NCI-H1092 treated with DMSO at 0.1 percent for 48 hours (cell line): ENCODE data around the gene TUBB3.
A peak's percentile ranks its signal among the peaks of the same experiment; 100 is the strongest.
"Not testable (repeated sequence)": the region's sequence is repeated elsewhere in the genome, so short reads cannot be mapped to it uniquely, and the experiment has no call there.

Source experiments
- DNase-seq: peaks from one replicate; lab custom pipeline; 2025; lab: John Stamatoyannopoulos, UW

Gene TUBB3

DNA sequence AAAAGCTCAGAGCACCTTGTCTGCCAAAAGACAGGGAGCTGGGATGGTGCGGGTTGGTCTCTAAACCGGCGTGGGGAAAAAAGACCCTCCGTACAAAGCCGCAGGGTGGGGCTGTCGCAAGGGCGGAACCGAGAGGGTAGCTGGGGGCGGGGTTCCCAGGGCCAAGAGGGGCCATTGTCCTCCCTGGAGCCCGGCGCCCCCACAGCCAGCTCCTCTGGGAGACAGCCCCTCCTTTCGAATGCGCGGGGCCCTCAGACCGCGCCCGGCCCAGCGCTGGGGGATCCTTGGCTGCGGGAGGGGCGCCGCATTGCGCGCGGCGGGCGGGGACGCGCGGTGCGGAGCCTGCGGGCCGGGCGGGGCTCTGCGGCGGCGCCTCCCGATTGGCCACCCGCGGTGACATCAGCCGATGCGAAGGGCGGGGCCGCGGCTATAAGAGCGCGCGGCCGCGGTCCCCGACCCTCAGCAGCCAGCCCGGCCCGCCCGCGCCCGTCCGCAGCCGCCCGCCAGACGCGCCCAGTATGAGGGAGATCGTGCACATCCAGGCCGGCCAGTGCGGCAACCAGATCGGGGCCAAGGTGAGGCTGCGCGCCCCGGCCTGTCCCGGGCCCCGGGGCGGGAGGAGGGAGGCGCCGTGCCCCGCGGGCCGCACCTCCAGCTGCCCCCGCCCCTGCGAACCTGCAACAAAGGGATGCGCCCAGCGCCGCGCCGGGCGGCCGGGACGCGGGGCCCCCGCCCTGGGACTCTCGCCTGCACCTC, at the start of gene TUBB3:
Gene TUBB3, plus strand, starts transcription at position 459 of the 756 bp plus-strand sequence. Its CDS starts 60 bp downstream, at position 519.
- DNase-seq, result peak; percentile 88

DNA sequence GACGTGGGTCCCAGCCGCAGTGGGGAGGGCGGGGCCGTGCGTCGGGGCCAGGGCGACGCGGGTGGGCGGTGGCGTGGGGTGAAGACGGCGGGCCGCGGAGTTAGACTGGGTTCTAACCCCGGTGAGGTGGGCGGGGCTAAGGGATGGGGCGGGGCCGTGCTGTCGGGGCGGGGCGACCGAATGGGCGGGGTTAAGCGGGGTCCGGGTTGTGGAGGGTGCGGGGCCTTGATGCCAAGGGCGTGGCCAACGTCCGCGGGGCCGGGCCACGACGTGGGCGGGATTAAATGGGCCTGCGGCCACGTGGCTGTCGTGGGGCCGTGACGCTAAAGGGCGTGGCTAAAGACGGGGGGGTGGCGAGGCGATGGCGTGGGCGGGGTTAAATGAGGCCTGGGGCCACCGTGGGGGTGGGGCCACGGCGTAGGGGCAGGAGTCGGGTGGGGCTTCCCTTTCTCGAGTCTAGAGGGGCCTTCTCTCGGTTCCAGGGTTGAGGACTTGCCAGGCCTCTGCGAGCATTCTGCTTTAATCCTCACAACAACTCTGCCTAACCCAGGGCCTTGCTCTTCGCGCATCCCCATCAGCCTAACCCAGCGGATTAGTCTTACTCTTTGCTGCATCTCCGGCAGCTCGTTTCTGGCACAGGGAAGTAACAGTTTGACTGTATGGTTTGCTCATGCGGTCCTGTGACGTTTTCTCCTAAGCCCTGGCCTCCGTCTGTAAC, 49.0 kb upstream of the TUBB3 start:
- peak; percentile 85 for DNase-seq

DNA sequence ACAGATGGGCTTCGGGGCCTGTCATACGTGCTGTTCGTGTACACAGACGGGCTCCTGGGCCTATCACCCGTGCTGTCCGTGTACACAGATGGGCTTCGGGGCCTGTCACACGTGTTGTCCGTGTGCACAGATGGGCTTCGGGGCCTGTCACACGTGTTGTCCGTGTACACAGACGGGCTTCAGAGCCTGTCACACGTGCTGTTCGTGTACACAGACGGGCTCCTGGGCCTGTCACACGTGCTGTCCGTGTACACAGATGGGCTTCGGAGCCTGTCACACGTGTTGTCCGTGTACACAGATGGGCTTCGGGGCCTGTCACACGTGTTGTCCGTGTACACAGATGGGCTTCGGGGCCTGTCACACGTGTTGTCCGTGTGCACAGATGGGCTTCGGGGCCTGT, 44.0 kb upstream of the TUBB3 start:
- DNase-seq, result not testable (repeated sequence)

DNA sequence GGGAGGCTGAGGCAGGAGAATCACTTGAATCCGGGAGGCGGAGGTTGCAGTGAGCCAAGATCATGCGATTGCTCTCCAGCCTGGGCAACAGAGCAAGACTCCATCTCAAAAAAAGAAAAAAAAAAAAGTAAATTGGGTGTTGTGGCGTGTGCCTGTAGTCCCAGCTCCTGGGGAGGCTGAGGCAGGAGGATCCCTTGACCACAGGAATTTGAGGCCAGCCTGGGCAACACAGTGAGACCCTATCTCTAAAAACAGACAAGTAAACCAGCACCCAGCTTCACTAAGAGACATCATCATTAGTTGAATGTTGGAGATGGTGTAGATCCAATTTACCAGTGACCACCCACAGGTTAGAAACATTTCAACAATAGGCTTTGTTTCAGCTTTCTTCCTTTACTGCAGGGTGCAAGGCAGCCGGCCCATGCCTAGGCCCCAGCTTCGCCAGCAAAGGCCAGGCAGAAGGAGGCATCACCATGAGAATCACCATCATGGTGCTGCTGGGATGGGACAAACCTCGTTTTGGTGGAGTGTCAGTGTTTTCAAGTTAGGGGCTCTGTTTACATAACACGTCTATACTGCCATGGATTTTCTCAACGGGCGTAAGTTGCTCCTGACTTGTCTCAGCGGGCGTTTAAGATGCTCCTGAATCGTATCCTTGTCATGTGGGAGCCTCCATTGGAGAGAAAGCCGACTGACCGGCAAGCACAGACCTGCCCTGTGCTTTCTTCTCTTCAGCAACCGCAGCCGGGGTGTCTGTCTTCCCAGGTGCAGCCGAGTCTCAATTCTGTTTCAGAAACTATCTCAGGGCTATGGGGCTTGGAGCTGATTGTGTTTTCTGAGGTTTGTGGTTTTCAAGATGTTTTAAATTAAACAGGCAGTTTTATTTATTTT, 42.4 kb upstream of the TUBB3 start:
- DNase-seq, result no peak

DNA sequence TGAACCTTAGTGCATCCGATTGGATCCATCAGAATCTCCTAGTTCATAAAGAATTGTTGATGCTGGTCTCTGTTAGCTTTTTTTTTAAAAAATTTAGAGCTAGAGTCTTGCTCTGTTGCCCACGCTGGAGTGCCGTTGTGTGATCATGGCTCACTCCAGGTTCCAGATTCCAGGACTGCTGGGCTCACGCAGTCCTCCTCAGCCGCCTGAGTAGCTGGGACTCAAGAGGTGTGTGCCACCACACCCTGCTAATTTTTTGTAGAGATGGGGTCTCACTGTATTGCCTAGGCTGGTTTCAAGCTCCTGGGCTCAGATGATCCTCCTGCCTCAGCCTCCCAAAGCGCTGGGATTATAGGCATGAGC, 41.8 kb upstream of the TUBB3 start:
- DNase-seq, result no peak

DNA sequence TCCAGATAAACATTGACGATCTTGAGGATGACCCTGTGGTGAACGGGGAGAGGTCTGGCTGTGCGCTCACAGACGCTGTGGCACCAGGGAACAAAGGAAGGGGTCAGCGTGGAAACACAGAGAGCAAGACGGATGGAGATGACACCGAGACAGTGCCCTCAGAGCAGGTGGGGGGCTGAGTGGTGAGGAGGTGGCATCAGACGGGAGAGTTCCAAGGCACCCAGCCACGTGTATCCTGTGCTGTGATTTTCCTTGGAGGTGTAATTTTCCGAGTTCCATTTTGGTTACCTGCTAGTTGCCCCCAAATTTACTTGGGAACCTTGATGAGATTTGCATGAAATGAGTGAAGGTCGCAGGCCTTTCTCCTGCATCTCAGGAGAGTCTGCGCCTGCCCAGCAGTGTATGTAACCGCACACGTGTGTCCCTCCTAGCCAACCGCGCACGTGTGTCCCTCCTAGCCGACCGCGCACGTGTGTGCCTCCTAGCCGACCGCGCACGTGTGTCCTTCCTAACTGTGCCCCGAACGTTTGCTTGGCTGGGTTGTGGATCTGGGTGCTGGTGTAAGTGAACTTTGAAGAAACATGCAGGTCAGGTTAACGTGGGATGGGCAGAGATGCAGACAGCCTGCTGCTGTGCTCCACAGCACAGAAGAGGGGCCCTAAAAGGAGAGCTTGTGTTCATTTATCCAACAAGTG, 39.6 kb upstream of the TUBB3 start:
- no peak for DNase-seq

DNA sequence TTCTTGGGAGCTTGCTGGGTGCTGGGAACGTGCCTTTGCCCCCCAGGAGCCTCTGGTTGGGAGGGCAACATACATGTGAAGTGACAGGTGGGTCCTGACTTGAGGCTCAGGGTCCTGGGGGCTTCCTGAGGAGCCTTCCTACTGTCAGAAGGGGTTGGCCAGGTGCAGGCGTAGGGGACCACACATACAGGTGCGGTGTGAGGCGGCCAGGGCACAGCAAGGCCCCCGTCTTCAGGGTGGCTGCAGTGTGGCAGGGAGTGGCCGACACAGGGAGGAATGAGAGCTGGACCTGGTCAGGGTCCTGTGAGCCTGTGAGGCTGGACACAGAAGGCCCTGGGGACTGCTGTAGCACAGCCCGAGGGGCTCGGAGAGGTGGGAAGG, 39.1 kb upstream of the TUBB3 start:
- no peak for DNase-seq

DNA sequence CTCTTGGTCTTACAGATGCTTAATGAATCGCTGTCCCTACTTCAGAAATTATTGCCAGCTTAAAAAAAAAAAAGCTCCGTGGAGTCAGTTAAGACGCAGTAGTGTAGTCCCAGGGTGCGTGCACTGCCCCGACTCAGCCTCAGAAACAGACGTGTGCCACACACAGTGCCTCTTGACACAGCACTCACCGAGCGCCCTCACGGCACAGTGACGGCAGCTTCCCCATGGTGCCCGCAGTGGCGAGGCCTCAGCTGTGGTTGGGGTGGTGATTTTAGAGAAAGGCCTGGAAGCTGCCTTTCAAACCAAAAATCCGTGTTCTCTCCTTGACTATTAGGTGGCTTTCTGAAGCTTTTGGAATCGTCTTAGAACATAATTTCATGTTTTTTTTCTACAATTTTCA, 35.9 kb upstream of the TUBB3 start:
- DNase-seq, result no peak

DNA sequence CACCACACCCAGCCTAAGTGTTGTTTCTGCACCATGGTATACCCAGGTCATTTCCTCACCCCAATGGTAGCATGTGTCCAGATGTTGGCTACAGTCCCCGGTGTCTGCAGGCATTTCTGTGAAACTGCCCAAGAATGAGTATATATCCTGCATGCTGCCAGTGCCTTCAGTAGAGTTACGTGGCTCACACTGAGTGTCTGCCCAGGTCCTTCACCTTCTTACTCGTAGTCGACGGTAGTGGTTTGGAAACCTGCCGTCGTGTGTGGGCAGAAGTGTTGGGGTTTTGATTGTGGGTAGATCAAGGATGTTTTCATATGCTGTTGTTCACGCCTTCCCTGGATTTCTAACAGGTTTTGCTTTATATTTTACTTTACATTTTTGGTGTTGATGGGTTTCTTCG, 32.9 kb upstream of the TUBB3 start:
- DNase-seq, result no peak

DNA sequence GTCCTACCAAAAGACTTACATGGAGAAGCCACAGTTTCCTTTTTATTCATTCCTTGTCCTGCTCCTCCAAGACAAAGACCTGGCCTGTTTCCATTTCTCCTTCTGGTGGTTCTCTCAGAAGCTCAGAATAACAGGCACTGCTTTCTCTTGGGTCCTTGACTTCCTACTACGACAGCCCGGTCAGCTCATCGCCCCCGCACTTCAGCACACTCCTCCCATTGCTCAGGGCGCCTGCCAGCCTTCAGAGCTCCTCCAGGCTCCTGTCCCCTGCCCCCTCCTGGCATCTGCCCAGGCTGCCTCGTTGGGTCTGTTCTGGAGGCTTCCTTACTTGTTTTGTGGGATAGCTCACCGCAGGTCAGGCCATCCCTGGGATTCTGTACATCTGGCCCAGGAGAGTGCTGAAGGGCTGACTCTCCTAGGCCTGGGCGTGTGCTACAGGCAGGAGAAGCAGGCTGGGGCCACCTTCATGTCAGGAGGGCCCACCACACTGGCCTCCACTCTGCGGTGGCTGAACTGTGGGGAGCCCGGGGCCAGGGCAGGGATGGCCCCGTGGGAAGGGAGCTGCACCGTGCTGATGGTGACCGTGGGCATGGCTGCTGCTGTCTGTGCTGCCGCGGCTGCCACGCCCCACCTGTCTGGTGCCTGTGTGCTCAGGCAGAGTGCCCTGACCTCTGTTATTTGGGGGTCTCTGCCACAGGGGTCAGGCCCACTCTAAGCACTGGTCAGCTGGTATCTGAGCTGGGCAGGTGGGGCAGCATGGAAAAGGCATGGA, 32.1 kb upstream of the TUBB3 start:
- no peak for DNase-seq

DNA sequence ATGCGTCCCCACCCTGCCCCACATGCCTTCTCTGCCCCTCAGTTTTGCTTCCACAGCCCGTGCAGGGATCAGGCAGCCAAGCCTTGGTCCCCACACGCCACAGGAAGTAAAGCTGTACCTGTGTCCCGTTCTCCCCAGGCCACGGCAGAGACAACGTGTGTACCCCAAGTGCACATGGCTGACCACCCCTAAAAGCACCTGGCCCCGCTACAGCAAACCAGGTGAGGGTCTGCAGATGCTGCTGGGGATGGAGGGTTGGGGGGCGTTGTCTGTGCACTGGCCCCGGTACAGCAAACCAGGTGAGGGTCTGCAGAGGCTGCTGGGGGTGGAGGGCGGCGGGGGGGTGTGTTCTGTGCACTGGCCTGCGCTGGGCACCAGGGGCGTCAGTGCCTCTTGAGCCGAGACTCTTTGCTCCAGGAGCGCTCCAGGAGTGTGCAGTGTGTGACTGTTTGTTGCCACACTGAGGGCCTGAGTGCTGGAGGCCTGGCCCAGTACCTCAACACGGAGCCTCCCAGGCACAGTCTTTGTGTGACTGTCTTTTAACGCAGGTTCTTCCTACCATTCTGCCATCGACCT, 31.0 kb upstream of the TUBB3 start:
- no peak for DNase-seq

DNA sequence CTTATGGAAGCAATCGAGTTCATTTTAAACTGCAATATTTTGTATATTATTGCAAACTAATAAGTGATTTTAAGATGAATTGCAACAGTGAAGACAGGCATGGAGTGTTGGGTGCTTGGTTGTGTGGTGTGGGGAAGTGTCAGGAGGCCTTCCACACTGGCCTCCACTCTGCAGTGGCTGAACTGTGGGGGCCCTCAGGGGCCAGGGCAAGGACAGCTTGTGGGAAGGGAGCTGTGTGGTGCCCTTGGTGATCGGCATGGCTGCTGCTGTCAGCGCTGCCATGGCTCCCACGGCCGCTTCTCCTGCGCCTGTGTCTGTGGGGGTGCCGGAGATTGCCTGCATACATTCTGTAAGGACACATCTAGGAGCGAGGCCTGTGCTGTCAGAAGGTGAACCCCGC, 30.5 kb upstream of the TUBB3 start:
- DNase-seq, result no peak

DNA sequence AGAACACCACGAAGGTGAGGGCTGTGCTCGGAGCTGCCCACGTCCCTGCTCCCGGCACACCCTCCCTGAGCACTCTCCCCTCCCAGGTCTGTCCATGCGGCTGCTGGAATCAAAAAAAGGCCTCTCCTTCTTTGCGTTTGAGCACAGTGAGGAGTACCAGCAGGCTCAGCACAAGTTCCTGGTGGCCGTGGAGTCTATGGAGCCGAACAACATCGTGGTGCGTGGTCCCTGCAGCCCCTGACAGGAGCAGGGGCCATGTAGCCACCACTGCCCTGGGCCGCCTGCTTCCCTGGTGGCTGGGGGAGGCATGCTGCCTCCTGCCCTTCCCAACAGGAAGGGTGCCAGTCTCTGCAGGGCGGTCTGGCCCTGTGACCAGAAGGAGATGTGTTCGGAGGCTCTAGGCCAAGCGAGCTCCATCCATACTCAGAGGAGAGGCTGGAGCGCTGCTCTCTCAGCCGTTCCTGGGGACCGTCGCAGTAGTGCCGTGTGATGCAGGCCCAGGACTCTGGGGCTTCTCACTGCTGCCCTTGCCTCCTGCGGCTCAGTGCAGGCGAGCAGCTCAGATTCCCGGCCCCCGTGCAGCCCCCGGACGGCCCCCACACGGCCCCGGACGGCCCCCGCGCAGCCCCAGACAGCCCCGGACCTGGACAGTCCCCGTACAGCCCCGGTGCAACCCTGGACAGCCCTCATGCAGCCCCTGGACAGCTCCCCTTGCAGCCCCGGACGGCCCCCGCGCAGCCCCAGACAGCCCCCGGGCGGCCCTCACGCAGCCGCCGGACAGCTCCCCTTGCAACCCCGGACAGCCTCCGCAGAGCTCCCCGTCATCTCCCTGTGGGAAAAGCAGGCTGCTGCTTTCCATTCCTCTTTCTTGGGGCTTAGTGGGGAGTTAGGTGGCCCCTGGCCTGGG, 29.2 kb upstream of the TUBB3 start:
- no peak for DNase-seq

DNA sequence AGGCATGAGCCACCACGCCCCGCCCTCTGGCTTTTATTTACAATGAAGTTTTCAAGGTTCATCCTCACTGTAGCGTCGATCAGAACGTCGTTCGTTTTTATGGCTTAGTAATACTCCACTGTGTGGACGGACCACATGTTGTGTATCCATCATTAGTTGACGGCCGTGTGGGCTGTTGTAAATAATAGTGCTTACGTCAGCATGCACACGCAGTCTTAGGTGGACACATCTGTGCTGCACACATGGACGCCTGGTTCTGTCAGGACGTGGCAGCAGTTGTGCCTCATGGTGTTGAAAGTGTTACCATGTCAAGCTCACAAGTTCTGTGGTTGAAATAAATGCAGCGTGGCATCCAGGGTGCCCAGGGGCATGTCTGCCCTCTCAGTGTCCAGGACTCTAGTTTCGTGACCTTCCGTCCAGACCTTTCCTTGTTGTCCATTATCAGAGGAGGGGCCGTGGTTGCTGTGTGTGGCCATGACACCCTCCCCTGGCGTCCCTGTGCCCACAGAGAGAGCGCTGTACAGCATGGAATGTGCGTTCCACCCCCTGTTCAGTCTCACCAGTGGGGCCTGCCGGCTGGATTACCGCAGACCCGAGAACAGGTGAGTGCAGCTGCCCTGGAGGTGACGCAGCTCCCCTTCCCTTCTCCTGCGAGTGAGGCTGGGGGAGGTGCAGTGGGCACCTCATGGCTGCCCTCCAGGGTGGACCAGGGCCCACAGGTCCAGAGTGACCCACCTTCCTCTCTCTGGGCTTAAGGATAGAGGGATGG, 27.5 kb upstream of the TUBB3 start:
- no peak for DNase-seq

DNA sequence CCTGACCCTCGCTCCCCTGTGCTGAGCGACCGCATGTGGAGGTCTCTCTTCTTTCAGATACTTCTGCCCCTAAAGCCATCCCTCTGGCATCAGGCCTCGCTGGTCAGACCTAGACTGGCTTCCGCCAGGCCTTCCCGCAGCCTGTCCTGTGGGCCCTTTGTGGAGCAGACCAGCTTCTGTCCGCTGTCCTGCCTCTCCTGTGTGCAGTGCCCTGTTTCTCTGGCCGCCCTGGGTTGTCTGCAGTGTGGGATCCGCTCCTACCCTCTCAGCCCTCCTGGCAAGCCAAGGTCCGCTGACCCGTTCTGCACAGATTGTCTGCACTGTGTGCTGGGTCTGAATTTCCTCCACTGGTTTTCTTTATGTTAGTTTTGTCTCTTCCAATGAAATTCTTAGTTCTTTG, 25.9 kb upstream of the TUBB3 start:
- no peak for DNase-seq

DNA sequence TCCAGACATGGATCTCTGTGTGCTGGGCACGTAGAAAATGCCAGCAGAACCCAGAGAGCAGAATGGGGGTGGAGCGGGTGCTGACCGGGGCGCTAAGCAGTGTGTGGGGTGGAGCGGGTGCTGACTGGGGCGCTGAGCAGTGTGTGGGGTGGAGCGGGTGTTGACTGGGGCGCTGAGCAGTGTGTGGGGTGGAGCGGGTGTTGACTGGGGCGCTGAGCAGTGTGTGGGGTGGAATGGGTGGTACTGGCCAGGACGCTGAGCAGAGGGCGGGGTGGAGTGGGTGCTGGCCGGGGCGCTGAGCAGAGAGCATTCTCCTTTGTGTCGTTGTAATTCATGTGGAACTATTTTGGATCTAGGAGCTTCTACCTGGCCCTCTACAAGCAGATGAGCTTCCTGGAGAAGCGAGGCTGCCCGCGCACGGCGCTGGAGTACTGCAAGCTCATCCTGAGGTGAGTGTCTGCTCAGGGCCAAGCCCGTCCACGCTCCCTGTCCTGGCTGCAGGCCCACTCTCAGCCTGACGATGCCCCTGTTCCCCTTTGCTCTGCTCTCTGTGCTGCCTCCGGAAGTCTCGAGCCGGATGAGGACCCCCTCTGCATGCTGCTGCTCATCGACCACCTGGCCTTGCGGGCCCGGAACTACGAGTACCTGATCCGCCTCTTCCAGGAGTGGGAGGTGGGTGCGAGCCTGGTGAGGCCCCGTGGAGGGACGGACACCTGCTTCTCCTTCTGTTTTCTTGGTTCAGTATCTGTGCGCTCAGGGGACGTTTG, 24.8 kb upstream of the TUBB3 start:
- no peak for DNase-seq

DNA sequence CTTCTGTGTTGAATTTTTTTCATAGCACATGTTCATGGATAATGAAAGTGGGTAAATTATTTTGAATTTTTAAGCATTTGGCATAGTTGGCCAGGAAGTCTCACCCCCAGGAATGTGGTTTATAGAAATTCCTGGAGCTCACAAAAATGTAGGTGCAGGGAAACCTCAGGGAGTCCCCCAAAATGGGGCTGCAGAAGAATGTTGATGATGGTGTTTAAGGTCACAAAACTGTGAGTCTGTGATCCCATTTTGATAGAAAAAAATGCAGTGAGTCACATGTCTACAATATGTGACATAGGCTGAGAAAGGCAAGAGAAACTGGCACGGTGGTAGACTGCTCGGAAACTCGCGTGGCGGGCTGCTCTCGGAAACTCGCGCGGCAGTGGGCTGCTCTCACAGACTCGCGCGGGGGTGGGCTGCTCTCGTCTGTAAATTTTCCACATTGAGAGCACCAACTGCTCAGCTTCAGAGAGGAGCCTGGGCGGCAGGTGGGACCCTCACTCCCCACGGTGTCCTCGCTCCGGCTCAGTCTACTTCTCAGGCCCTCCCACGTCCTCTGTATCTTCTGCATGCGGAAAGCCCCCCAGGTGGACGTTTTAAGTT, 23.2 kb upstream of the TUBB3 start:
- DNase-seq, result no peak

DNA sequence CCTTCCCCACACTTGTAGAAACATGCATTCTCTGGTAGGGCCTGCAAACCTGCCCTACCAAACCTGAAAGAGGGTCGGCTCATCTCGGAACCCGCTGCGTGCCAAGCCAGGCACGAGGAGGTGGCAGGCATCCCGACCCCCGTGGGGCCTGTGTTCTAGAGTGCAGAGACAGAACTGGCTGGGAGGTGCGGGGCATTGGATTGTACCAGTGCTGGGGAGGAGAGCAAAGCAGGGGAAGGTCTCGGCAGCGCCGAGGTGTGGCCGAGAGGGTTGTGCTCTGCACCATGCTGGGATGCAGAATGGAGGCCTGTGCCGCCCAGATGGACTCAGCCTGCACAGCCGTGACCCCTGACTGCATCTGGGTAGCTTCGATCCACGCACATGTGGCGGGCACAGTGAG, 22.3 kb upstream of the TUBB3 start:
- DNase-seq, result no peak
